Stimulated activated CD4-positive, alpha-beta T cell treated with anti-CD3 and anti-CD28 coated beads, Interleukin-12 subunit alpha, Interleukin-12 subunit beta, amount 100 ng/mL, for 24 hours (primary cell): ENCODE measurements around the gene TAGLN2.
"Not testable (repeated sequence)": the region's sequence is repeated elsewhere in the genome, so short reads cannot be mapped to it uniquely, and the experiment has no call there.

Experiments used
- DNase-seq, 2 experiments: peaks; one replicate each; pipeline ENCODE4 v3.0.0-alpha.2; 2020; ENCODE audit warnings: low read depth in 2 of 2

The TAGLN2 gene

DNA sequence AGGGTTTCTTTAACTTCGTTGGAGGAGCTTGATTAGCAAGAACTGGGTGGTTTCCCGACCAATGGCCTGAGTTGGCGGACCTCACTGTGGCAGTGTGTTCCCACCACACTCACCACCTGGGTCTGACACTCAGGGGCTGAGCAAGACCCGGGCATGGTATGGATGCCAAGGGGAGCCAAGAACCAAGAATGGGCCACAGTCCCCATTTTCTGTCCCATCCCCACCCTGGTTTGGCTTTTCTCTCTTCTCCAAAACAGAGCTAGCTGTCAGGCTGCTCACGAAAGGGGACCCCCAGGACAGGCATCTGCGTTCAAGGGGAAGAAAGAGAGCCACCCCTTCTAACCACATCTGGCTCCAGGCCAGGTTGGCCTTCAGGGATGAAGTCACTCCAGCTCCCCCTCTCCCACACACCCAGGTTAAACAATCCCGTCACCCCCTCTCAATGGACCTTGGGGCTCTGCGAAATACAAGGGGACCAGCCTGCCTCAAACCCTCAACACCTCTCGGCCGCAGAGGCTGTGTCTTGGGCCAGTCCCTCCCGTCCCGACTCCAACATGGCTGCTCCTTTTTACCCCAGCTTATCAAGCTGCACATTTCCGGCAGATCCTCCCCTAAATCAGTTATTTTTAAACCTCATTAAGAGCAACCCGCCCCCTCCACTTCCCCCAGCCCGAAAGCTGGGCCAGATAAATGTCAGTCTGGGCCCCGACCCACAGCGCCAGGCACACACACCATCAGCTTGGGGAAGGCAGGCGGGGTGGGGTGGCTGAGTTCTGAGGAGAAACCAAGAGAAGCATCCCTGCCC is 3.4 kb downstream of the TAGLN2 start:
- no peak for DNase-seq

- no peak for DNase-seq
Measured at GRCh38 chr1:159921251-159921650, 4.1 kb downstream of the TAGLN2 start.

- DNase-seq: no peak
Measured at GRCh38 chr1:159920651-159921050, 4.7 kb downstream of the TAGLN2 start.

GRCh38 chr1:159920202-159920601 is 5.1 kb downstream of the TAGLN2 start:
- DNase-seq: no peak

GRCh38 chr1:159919236-159919865 is 6.0 kb downstream of the TAGLN2 start:
- DNase-seq: no peak

DNA sequence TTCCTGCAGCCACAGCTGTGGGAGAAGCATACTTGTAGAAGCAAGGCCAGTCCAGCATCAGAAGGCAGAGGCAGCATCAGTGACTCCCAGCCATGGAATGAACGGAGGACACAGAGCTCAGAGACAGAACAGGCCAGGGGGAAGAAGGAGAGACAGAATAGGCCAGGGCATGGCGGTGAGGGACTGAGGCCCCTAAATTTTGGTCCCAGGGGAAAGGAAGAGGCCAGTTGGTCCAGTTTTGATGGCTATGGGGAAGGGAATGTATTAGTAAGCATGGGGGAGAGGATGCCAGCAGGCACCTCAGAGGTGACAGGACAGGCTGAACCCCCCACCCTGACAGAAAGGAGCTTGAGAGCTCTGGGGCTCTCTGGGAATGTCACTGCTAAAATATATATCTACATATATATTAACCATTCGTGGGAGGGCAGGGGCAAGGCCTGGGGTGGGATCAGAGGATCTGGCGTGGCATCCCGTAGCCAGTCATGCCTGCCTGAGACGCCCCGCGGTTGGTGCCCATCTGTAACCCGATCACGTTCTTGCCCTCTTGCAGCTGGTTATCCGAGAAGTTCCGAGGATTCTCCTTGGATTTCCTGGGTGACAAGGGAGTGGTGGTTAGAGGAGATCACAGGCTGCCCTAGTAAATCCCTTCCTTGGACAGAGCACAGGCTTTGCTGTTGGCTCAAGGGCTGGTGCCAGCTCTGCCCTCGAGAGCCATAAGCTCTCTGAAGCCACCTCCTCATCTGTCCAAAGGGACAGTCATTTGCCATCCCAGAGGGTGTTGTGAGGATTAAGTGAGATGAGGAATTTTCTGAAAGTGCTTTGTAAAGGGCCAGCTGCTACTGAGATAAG is 6.7 kb downstream of the TAGLN2 start:
- DNase-seq: no peak

DNA sequence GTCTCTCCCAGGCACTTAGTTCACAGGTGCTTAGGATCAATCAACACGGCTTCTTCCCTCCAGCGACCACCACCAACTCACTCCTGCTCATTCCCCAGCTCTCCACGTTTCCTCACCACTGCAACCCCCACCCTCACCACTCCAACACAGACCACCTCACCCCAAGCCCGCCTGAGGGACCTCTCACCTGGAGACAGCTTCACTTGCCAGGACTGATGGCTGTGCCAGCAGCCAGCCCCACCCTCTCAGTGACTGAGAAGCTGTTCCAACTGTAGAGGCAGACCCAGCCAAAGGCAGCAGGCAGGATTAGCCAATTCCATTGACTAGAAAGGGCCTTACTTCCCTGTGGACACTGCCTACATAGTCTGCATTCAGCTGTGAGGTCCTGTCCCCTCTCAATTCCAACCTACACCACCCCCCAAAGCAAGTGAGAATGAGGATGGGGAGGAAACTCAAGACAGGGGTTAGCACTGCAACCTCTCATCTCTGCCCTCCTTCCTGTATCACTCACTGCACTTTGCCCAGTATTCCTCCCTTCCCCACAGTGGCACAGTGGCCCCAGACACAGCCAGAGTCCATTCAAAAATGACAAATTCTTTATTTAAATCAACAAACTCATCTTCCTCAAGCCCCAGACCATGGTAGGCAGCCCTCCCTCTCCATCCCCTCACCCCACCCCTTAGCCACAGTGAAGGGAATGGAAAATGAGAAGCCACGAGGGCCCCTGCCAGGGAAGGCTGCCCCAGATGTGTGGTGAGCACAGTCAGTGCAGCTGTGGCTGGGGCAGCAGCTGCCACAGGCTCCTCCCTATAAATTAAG is 7.6 kb downstream of the TAGLN2 start:
- DNase-seq: no peak

GRCh38 chr1:159916242-159917051 is 8.9 kb downstream of the TAGLN2 start:
- DNase-seq: no peak

- no peak for DNase-seq
Measured at GRCh38 chr1:159915571-159916241, 9.6 kb downstream of the TAGLN2 start.

GRCh38 chr1:159914252-159915018 is 10.9 kb downstream of the TAGLN2 start:
- DNase-seq: no peak

- no peak for DNase-seq
Measured at GRCh38 chr1:159913451-159914192, 11.7 kb downstream of the TAGLN2 start.

- no peak for DNase-seq
Measured at GRCh38 chr1:159911326-159912070, 13.8 kb downstream of the TAGLN2 start.

- no peak for DNase-seq
Measured at GRCh38 chr1:159908031-159908940, 17.0 kb downstream of the TAGLN2 start.

GRCh38 chr1:159906960-159907359 is 18.3 kb downstream of the TAGLN2 start:
- DNase-seq: no peak

GRCh38 chr1:159904036-159904435 is 21.3 kb downstream of the TAGLN2 start:
- DNase-seq: not testable (repeated sequence)

DNA sequence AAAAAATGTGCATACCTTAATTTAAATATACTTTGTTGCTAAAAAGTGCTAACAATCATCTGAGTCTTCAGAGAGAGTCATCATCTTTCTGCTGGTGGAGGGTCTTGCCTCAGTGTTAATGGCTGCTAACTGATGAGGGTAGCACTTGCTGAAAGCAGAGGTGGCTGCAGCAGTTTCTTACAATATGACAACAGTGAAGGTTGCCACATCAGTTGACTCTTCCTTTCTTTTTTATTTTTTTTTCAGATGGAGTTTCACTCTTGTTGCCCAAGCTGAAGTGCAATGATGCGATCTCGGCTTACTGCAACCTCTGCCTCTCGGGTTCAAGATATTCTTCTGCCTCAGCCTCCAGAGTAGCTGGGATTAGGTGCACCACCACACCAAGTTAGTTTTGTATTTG is 22.8 kb downstream of the TAGLN2 start:
- no peak for DNase-seq
